Measurements from ENCODE around the gene TRAPPC13. TPM values are rescaled to one million over a fixed set of nuclear protein-coding genes. Genes with fewer than 3 reads are reported as not detected.

Gene TRAPPC13
- total and polyA plus RNA-seq, 2 experiments from 2014 or later: 16.3 to 20.1 TPM

DNA sequence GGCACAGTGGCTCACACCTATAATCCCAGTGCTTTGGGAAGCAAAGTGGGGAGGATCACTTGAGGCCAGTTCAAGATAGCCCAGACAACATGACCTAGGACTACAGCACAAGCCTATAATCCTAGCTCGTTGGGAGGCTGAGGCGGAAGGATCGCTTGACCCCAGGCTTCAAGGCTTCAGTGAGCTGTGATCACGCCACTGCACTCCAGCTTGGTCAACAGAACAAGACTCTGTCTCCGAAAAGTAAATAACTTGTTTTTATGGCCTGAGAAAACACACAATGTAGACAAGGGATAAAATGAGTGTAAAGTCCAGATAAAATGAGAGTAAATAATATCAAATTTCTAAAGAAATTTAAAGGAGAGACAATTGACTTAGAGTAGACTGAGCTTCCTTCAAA, 26.3 kb downstream of the TRAPPC13 start (continued):
- TF ChIP-seq, protein P1, sequence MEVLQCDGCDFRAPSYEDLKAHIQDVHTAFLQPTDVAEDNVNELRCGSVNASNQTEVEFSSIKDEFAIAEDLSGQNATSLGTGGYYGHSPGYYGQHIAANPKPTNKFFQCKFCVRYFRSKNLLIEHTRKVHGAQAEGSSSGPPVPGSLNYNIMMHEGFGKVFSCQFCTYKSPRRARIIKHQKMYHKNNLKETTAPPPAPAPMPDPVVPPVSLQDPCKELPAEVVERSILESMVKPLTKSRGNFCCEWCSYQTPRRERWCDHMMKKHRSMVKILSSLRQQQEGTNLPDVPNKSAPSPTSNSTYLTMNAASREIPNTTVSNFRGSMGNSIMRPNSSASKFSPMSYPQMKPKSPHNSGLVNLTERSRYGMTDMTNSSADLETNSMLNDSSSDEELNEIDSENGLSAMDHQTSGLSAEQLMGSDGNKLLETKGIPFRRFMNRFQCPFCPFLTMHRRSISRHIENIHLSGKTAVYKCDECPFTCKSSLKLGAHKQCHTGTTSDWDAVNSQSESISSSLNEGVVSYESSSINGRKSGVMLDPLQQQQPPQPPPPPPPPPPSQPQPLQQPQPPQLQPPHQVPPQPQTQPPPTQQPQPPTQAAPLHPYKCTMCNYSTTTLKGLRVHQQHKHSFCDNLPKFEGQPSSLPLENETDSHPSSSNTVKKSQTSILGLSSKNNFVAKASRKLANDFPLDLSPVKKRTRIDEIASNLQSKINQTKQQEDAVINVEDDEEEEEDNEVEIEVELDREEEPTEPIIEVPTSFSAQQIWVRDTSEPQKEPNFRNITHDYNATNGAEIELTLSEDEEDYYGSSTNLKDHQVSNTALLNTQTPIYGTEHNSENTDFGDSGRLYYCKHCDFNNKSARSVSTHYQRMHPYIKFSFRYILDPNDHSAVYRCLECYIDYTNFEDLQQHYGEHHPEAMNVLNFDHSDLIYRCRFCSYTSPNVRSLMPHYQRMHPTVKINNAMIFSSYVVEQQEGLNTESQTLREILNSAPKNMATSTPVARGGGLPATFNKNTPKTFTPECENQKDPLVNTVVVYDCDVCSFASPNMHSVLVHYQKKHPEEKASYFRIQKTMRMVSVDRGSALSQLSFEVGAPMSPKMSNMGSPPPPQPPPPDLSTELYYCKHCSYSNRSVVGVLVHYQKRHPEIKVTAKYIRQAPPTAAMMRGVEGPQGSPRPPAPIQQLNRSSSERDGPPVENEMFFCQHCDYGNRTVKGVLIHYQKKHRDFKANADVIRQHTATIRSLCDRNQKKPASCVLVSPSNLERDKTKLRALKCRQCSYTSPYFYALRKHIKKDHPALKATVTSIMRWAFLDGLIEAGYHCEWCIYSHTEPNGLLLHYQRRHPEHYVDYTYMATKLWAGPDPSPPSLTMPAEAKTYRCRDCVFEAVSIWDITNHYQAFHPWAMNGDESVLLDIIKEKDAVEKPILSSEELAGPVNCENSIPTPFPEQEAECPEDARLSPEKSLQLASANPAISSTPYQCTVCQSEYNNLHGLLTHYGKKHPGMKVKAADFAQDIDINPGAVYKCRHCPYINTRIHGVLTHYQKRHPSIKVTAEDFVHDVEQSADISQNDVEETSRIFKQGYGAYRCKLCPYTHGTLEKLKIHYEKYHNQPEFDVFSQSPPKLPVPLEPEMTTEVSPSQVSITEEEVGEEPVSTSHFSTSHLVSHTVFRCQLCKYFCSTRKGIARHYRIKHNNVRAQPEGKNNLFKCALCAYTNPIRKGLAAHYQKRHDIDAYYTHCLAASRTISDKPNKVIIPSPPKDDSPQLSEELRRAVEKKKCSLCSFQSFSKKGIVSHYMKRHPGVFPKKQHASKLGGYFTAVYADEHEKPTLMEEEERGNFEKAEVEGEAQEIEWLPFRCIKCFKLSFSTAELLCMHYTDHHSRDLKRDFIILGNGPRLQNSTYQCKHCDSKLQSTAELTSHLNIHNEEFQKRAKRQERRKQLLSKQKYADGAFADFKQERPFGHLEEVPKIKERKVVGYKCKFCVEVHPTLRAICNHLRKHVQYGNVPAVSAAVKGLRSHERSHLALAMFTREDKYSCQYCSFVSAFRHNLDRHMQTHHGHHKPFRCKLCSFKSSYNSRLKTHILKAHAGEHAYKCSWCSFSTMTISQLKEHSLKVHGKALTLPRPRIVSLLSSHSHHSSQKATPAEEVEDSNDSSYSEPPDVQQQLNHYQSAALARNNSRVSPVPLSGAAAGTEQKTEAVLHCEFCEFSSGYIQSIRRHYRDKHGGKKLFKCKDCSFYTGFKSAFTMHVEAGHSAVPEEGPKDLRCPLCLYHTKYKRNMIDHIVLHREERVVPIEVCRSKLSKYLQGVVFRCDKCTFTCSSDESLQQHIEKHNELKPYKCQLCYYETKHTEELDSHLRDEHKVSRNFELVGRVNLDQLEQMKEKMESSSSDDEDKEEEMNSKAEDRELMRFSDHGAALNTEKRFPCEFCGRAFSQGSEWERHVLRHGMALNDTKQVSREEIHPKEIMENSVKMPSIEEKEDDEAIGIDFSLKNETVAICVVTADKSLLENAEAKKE (CRISPR knock-in tag; IDR thresholded peaks at IDR 0.05): no peak
- TF ChIP-seq JUNB (IDR thresholded peaks at IDR 0.05; ENCODE audit: unreplicated experiment): no peak
- TF ChIP-seq, protein P2, sequence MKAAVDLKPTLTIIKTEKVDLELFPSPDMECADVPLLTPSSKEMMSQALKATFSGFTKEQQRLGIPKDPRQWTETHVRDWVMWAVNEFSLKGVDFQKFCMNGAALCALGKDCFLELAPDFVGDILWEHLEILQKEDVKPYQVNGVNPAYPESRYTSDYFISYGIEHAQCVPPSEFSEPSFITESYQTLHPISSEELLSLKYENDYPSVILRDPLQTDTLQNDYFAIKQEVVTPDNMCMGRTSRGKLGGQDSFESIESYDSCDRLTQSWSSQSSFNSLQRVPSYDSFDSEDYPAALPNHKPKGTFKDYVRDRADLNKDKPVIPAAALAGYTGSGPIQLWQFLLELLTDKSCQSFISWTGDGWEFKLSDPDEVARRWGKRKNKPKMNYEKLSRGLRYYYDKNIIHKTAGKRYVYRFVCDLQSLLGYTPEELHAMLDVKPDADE (IDR thresholded peaks at IDR 0.05): no peak

DNA sequence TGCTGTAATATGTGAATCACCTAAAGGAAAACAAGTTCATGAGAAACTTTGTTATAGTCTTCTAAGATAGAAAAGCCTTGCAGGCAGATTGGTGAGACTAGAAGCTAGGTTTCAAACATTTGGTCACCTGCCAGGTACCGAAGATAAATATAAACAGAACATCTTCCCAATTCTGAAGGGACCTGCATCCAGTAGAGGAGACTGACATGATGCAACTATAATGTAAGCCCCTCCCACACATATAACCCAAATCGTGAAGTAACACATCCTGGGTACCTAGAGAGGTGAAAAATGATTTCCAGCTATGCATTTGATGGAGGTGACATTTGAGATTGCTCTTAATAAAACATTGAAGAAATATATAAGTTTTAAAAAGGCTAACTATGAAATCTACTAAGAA, 29.9 kb downstream of the TRAPPC13 start:
- no peaks in the 10 kb centered on the region for H4K20me1 ChIP-seq (replicated peaks; ENCODE audit: insufficient read depth)
- Mint-ChIP-seq H3K27me3 (ENCODE audit: insufficient read depth, low read depth, poor library complexity) (peaks cover 3% of the 10 kb centered on the region), H3K4me3 (no peak overlapping the region), H3K27ac (no peak overlapping the region), H3K36me3 (ENCODE audit: low read depth) (no peaks in the 10 kb centered on the region), H3K9me3 (no peaks in the 10 kb centered on the region), H3K4me1 (no peaks in the 10 kb centered on the region)
- no peaks in the 10 kb centered on the region for H3K9me2 ChIP-seq (ENCODE audit: insufficient read depth)
- no peaks in the 10 kb centered on the region for H3K36me3 ChIP-seq (ENCODE audit: insufficient read depth)
- H3K79me2 ChIP-seq (replicated peaks; ENCODE audit: insufficient read depth): no peaks in the 10 kb centered on the region
- no peak overlapping the region for H3K4me2 ChIP-seq
- ATAC-seq: no peak
- no peaks in the 10 kb centered on the region for H3K27me3 ChIP-seq (ENCODE audit: insufficient read depth)
- no peak for DNase-seq (ENCODE audit: low spot score)
- no peaks in the 10 kb centered on the region for H3F3A ChIP-seq (replicated peaks; ENCODE audit: low read depth)
- H3K4me1 ChIP-seq (ENCODE audit: insufficient read depth): no peaks in the 10 kb centered on the region
- no peak overlapping the region for H3K4me3 ChIP-seq
- 0 out of 2 replicates have a peak overlapping the region, but pooled peaks have one; percentile 21 for H3K27ac ChIP-seq (ENCODE audit: low read depth)
- H2AFZ ChIP-seq: no peak overlapping the region
- TF ChIP-seq, protein P1 (CRISPR knock-in tag; IDR thresholded peaks at IDR 0.05): no peak
- TF ChIP-seq EZH2 (IDR thresholded peaks at IDR 0.05; ENCODE audit: low read depth, unreplicated experiment): no peak
- TF ChIP-seq POLR2AphosphoS5 (IDR thresholded peaks at IDR 0.05; ENCODE audit: low read depth): no peak
- TF ChIP-seq ZNF114 (CRISPR knock-in tag; IDR thresholded peaks at IDR 0.05): no peak
- TF ChIP-seq ZNF331 (CRISPR knock-in tag; IDR thresholded peaks at IDR 0.05; ENCODE audit: low read depth): no peak
- TF ChIP-seq, protein P2 (IDR thresholded peaks at IDR 0.05): no peak
- TF ChIP-seq STAT1 (IDR thresholded peaks at IDR 0.05; ENCODE audit: unreplicated experiment): no peak

Data from GM23338 (cell line).